GM12878 (cell line): ENCODE results near the gene PIF1. TPM values are rescaled to one million over a fixed set of nuclear protein-coding genes. Genes with fewer than 3 reads are reported as not detected.

ENCODE experiments used
- ATAC-seq: fragments of 200-7000 bp; cut with Tn5 transposase; 3 replicates; pipeline ENCODE4 v1.9.1; 2020; ENCODE audit warnings: mild to moderate bottlenecking, moderate library complexity
- BruUV-seq: library from RNA; stranded (reverse); fragments of 400-500 nt; replicated peaks from 2 replicates; lab custom pipeline; 2021; lab: Mats Ljungman, UMichigan
- CTCF ChIA-PET: fragments of 300-600 bp; sonication (Branson Sonifier 250); formaldehyde crosslinking; extraction: SDS; loops from one replicate; lab custom pipeline; 2021; ENCODE audit warnings: inconsistent platforms; lab: Yijun Ruan, JAX
- POLR2A ChIA-PET: fragments of 350-600 bp; formaldehyde crosslinking; extraction: SDS; loops from one replicate; lab custom pipeline; 2021; ENCODE audit warnings: inconsistent platforms; lab: Charles Lee
- RAD21 ChIA-PET: fragments of 300-600 bp; sonication (Branson Sonifier 250); formaldehyde crosslinking; loops from one replicate; lab custom pipeline; 2023; ENCODE audit warnings: antibody characterized with exemption; ENCODE audit not compliant: unreplicated experiment; lab: Charles Lee
- SMC1A ChIA-PET: fragments of 300-600 bp; sonication (Branson Sonifier 250); formaldehyde crosslinking; loops from one replicate; lab custom pipeline; 2023; ENCODE audit not compliant: unreplicated experiment, uncharacterized antibody; lab: Charles Lee
- DNase-seq: peaks from one replicate; pipeline ENCODE4 v3.0.0-alpha.2; 2011; ENCODE audit warnings: low read depth, low spot score
- FAIRE-seq: peaks from 3 replicates; lab custom pipeline; 2011; peaks lifted over from hg19 to GRCh38; lab: Jason Lieb, UNC
- H2AFZ ChIP-seq: 2 replicates; pipeline ENCODE4 v1.6.0; 2011; ENCODE audit warnings: low read depth, low read length, control low read depth; ENCODE audit not compliant: control insufficient read depth
- H3K27ac ChIP-seq: 2 replicates; pipeline ENCODE4 v1.5.1; 2011; ENCODE audit warnings: control low read depth; ENCODE audit not compliant: control insufficient read depth, insufficient read depth
- H3K27me3 ChIP-seq, 2 experiments: replicated peaks in 1 of 2; 2 replicates each; pipeline versions ENCODE4 v1.6.0 to v1.6.1; 2011; ENCODE audit warnings: low read length in 1 of 2; ENCODE audit not compliant: control insufficient read depth in 2 of 2, insufficient read depth in 2 of 2
- H3K36me3 ChIP-seq, 2 experiments: 2 replicates each; pipeline ENCODE4 v1.5.1; 2011; ENCODE audit warnings: low read length in 1 of 2; ENCODE audit not compliant: control insufficient read depth in 2 of 2, insufficient read depth in 2 of 2
- H3K4me1 ChIP-seq: 2 replicates; pipeline ENCODE4 v1.6.1; 2011; ENCODE audit warnings: mild to moderate bottlenecking, low read length, moderate library complexity, mixed read lengths; ENCODE audit not compliant: control insufficient read depth, insufficient read depth
- H3K4me2 ChIP-seq: 2 replicates; pipeline ENCODE4 v1.6.0; 2011; ENCODE audit warnings: control low read depth; ENCODE audit not compliant: control insufficient read depth, insufficient read depth
- H3K4me3 ChIP-seq: fragments of 200-600 bp; sonication (generic); 2 replicates; pipeline ENCODE4 v1.5.1; 2016
- H3K79me2 ChIP-seq: 2 replicates; pipeline ENCODE4 v1.6.0; 2011; ENCODE audit warnings: low read length; ENCODE audit not compliant: control insufficient read depth, insufficient read depth
- H3K9ac ChIP-seq: 2 replicates; pipeline ENCODE4 v1.8.0; 2011; ENCODE audit warnings: low read length, control low read depth, mixed read lengths; ENCODE audit not compliant: control insufficient read depth, insufficient read depth
- H3K9me3 ChIP-seq: replicated peaks from 3 replicates; pipeline ENCODE4 v1.5.1; 2011; ENCODE audit warnings: mild to moderate bottlenecking, low read length; ENCODE audit not compliant: control insufficient read depth, insufficient read depth
- H4K20me1 ChIP-seq: 2 replicates; pipeline ENCODE4 v1.6.0; 2011; ENCODE audit not compliant: control insufficient read depth, insufficient read depth
- LARP7 ChIP-seq: fragments of 450-650 bp; IDR thresholded peaks from 2 replicates; pipeline ENCODE4 v1.6.1; 2017; ENCODE audit warnings: mild to moderate bottlenecking
- MYC ChIP-seq: IDR thresholded peaks from 2 replicates; pipeline ENCODE4 v1.6.1; 2011; ENCODE audit warnings: mild to moderate bottlenecking, low read length, moderate library complexity, inconsistent platforms; ENCODE audit not compliant: insufficient read depth, insufficient replicate concordance, insufficient read length, severe bottlenecking
- RAD51 ChIP-seq: fragments of 450-650 bp; IDR thresholded peaks from 2 replicates; pipeline ENCODE4 v1.6.1; 2016; ENCODE audit warnings: moderate library complexity, mild to moderate bottlenecking, inconsistent platforms
- RCOR1 ChIP-seq: conservative IDR thresholded peaks from 2 replicates; pipeline ENCODE4 v1.6.1; 2012; ENCODE audit warnings: low read depth, low read length, improper control_type of control experiment
- RELA ChIP-seq: fragments of 450-650 bp; IDR thresholded peaks from 2 replicates; pipeline ENCODE4 v1.8.0; 2014; ENCODE audit warnings: borderline replicate concordance; ENCODE audit not compliant: partially characterized antibody
- SREBF2 ChIP-seq: IDR thresholded peaks from 2 replicates; pipeline ENCODE4 v1.6.1; 2012; ENCODE audit warnings: mild to moderate bottlenecking, low read length
- SRF ChIP-seq, 2 experiments: IDR thresholded peaks; 2 replicates each; pipeline ENCODE4 v1.6.1; 2011; ENCODE audit warnings: low read depth in 2 of 2, low read length in 2 of 2, mild to moderate bottlenecking in 1 of 2, moderate library complexity in 1 of 2
- WGBS: methylation state at CpG from one replicate; pipeline ENCODE4 v1.1.6; 2016; ENCODE audit warnings: low lambda C conversion rate; ENCODE audit not compliant: insufficient replicate concordance, insufficient coverage; ENCODE audit errors: missing lambda C conversion rate; 5-methylcytosine and 5-hydroxymethylcytosine counted together
- in situ Hi-C: fragments of 300-500 bp; cut with MboI; formaldehyde crosslinking; loops from 9 replicates; pipeline ENCODE4 v1.14.3; 2018; ENCODE audit warnings: mixed read lengths
- intact Hi-C: fragments of 100-400 bp; cut with micrococcal nuclease; formaldehyde crosslinking; loops from one replicate; pipeline ENCODE4 v1.14.2; 2022; ENCODE audit not compliant: unreplicated experiment
- polyA plus RNA-seq, 11 experiments: library from polyadenylated mRNA; depleted of rRNA in 4 of 11; unstranded in 6 of 11; stranded (reverse) in 5 of 11; fragments of >200 nt; fragmentation: Nextera tagmentation in 4 of 11; fragmentation: Illumina TruSeq in 1 of 11; extraction: Ambion mirVana in 4 of 11; extraction: Trizol in 1 of 11; gene quantifications; 1 replicate in 1 of 11; 2 replicates in 10 of 11; pipeline versions ENCODE4 v1.2.1 to v1.2.3, GENCODE V29; 2011 to 2016; ENCODE audit warnings: inconsistent platforms in 2 of 11, missing spikeins in 2 of 11, low read depth in 1 of 11
- total RNA-seq, 4 experiments: library from RNA; depleted of rRNA in 3 of 4; stranded (reverse); fragments of >200 nt in 3 of 4; fragmentation: Illumina TruSeq in 1 of 4; extraction: Trizol in 1 of 4; gene quantifications; 2 replicates each; pipeline versions ENCODE4 v1.2.1 to v1.2.3, GENCODE V29; 2013 to 2021

PIF1 gene
- total and polyA plus RNA-seq, 10 of the 15 experiments (the other 5 are each of a cell fraction or from before 2014, with no cell fraction given): 3.7 to 68.9 (median 31.1) TPM

GRCh38 chr15:64833690-64834089 is 8.2 kb upstream of the PIF1 start (continued):
- TF ChIP-seq RAD51: no peak
- no peak for TF ChIP-seq RELA
- no peak for TF ChIP-seq SRF (IDR thresholded peaks at IDR 0.05; ENCODE audit: low read depth in 2 of 2, low read length in 2 of 2)
- TF ChIP-seq LARP7: no peak

- ChIA-PET SMC1A (interaction anchor here (1.2 kb wide), 2 partner anchors 19 to 65 kb away, joined by 3 to 7 read pairs; no protein-coding TSS in a partner anchor), POLR2A (interaction anchor here (0.6 to 1.2 kb wide), 3 partner anchors 12 to 87 kb away, joined by 3 read pairs; no protein-coding TSS in a partner anchor), RAD21 (interaction anchor here (0.5 to 1.2 kb wide), 2 partner anchors 66 to 155 kb away, joined by 3 read pairs; no protein-coding TSS in a partner anchor), CTCF (no interaction called here)
- FAIRE-seq: no peak
- no peak for TF ChIP-seq SREBF2
- TF ChIP-seq MYC: no peak
- no peak for TF ChIP-seq RCOR1
- Histone ChIP-seq H3K36me3 (no peaks in the 10 kb centered on the region), H2AFZ (no peak overlapping the region), H3K9ac (no peak overlapping the region), H3K4me3 (no peak overlapping the region), H3K79me2 (peaks cover 15% of the 10 kb centered on the region), H4K20me1 (no peaks in the 10 kb centered on the region), H3K4me2 (no peak overlapping the region), H3K9me3 (no peaks in the 10 kb centered on the region), H3K27ac (no peak overlapping the region), H3K27me3 (no peaks in the 10 kb centered on the region), H3K4me1 (peaks cover 5% of the 10 kb centered on the region)
- in situ Hi-C loops (no loop called here), intact Hi-C loops (loop anchor here (10.0 kb wide), 2 partner anchors 156 to 466 kb away; partner anchors contain the start of genes RNU5A-1 and SPG21)
- DNase-seq: no peak
- no TSS peak for BruUV-seq
- ATAC-seq: no peak
- 90% methylated on average over 5 of the region's 5 CpGs for WGBS
Measured at GRCh38 chr15:64828985-64829384, 3.5 kb upstream of the PIF1 start.
